ENCODE results near the gene ARHGEF39.

GRCh38 chr9:35684921-35685320 lies 19.9 kb upstream of the ARHGEF39 start:
- TF ChIP-seq CTCF (IDR thresholded peaks at IDR 0.05) (no peak), ZFX (IDR thresholded peaks at IDR 0.05; ENCODE audit: borderline replicate concordance) (no peak)

All from 22Rv1 (cell line).